Hematopoietic multipotent progenitor cell treated with erythropoietin and hydrocortisone succinate and interleukin-3 and kit ligand, for 15 days (in vitro differentiated cells): Measurements from ENCODE around the gene SLC30A2.

ENCODE experiments used
- DNase-seq: peaks from one replicate; pipeline ENCODE4 v3.0.0-alpha.2; 2015; ENCODE audit warnings: low spot score

SLC30A2 gene

DNA sequence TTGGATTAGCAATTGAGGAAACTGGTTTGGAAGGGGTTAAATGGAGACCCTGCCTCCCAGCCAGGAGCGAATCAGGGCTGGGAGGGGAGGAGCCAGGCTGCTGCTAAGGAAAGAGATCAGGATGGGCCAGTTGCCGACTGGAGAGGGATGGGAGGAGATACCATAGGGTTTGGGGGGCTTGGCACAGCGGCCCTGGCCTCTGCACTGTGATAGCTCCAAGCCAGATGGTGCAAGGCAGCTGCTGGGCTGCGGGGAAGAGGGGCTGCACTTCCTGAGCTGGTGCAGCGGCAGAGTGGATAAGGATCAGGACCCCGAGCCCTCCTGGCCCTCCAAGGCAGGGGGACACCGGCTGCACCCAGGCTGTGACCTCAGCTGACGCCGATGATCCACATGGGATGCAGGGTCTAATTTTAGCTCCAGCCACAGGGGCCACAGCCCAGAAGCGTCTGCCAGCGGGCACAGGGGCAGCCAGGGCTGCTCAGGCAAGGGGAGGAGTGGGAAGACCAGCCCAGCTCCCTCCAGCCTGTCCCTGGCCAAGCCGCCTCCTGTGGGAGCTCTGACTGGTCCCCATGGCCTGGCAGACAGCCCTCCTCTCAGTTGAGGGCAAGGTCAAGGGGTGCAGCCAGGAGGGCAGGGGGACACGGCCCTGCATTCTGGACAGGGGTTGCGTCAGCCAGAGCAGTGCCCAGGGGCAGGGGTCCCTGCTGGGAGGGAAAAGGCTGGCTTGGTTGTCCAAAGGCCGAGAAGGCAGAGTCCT, 24.1 kb downstream of the SLC30A2 start, which contains the start of gene EXTL1:
TSS of gene EXTL1 (plus strand) at position 129 of the 757 bp plus-strand sequence. CDS start 872 bp downstream, outside the sequence.
- no peak for DNase-seq

DNA sequence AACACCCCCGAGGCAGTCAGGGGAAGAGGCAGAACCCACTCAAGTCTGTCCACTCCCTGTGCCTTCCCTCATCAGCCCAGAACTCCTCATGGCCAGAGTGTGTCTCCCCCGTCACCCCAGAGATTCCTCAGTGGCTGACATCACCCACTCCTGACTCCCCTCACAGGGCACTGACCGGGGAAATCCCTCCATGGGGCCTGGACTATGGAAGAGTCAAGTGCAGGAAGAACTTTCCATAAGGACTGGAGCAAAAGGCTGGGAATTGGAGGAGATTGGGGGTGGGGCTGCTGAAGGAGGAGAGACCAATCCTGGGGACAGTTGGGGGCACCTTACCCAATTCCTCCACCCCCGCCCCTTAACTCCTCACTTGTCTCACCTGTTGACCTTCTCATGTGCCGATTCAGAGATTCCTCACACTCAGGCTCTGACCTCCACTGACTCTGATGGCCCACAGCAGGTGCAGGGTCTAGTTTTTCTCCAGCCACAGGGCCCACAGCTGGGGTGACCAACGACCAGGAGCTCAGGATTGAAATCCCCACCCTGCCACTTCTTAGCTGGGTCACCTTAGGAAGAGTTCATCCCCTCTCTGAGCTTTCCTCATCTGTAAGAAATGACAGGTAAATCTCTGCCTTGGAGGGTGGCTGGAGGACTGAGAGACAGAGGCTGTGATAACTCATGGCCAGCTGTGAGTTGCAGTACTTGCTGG, 24.8 kb downstream of the SLC30A2 start:
- DNase-seq = no peak

DNA sequence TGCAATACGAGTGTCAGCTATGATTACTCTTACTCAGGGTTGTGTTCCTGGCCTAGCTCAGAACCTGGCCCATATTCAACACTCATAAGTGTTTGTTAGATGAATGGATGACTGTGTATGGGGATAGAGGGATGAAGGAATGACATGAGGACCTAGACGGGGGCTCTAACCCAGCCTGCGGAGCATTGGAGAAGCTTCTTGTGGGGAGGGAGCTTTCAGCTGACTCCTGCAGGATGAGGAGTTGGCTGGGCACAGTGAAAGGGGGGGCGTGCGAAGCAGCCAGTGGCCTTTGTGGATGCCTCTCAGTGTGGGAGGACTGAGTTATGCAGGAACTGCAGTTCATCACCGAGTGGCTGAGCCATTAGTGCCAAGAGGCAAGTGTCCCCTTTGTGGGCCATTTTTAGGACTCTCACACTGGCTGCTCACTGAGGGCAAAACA, 25.6 kb downstream of the SLC30A2 start:
- no peak for DNase-seq

DNA sequence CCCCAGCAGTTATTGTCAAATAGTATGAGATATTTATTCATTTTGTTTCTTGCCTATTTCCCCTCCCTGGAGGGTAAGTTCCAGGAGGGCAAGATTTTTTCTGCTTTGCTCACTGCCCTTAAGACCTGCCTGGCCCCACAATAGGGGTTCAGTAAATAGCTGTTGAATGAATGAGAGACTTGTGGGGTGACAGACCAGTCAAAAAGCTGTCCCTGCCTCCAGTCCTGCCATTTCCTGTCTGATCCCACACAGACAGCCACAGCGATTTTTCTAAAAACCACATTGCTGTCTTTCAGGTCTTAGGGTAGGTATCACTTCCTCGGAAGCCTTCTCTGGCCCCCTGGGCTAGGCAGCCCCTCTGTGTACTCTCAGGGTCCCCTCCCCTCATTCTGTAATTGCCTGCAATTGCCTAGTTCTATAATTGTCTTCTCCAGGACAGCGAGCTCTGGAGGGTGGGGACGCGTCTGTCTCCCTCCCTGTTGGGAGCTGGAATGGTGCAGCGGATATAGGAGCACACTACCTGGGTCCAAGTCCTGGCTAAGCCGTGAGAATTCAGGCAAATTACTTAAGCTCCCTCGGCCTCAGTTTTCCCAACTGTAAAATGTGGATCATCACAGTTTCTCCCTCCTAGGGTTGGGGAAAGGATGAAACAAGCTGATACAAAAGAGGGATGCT, 26.1 kb downstream of the SLC30A2 start:
- no peak for DNase-seq

DNA sequence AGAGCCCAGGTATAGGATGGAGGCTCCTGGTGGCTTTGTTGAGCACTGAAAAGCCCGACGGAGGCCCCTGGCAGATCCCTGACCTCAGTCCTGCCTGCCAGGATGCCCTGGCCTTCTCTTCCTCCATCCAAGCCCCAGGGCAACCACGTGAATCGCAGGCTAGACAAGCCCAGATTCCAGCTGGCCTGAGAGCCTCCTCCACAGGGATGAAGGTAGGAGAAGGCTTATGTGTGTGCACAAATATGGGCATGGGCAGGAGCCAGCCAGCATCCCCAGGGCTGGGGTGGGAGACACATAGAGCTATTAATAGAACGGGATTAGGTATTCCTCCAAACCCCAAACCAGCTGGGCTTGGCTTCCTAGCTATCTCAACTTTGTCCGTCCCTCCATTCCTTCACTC, 28.3 kb downstream of the SLC30A2 start:
- no peak for DNase-seq

DNA sequence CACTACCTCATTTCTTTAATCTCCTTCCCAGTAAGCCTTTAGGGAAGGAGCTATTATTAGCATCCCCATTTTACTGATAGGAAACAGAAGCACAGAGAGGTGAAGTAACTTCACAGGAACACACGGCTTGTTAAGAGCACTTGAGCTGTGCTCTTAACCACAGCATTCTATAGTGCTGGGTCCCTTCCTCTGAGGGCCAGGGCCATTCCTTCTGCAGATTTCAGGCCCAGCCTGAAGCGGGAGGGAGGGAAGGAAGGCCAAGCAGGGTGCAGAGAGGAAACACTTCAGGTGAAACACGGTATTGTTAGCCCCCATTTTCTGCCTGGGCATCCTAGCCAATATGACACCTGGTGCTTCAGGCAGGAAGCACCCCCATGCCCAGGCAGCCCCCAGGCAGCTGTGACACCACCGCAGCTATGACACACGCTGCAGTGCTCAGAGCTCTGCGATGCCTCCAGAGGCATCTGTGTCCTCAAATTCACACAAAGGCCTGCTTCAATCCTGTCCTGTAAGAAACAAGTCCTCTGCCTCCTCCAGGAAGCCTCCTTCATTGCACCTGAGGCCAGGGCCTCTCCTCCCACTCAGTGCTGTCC, 28.9 kb downstream of the SLC30A2 start:
- DNase-seq = no peak

DNA sequence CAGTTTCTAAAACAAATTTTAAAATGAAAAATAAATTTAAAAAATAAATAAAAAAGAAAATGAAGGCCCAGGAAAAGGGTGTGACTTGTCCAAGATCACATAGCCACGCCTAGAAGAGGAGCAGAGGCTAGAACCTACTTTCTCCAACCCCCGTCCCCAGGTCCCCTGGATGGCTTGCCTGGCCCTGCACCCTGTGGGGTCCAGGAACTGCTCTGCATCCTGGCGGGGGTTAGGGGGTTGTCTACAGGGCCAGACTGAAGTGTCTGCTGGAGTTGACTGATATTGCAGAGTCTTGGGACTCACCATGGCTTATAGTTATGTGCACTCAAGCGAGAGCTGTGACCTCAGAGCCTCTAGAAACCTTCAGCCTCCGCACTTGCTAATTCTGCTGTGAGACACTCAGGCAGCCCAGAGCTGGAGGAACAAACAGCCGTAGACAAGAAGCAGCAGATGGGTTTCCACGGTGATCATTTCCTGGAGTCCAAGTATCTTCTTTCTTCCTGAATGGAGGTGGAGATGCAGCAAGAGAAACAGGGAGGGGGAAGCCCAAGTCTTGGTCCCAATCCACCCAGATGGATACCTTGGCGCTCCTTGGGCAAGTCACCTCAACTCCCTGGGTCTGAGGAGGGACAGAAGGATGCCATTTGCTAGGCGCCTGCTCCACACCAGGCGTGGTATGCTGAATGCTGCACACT, 29.5 kb downstream of the SLC30A2 start:
- no peak for DNase-seq

DNA sequence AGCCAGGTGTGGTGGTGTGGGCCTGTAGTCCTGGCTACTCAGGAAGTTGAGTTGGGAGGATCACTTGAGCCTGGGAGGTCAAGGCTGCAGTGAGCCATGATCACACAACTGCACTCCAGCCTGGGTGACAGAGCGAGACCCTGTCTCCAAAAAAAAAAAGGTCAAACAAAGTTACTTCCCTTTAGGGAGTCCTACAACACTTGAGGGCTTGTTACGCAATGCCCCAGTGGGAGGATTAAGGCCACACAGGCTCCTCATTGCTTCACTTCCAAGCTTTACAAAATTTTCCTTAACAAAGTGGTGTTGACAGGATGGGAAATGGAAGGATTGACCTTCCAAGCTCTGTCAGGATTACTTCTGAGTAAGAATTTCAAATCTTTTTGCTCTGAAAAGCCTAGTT, 30.6 kb downstream of the SLC30A2 start:
- no peak for DNase-seq

DNA sequence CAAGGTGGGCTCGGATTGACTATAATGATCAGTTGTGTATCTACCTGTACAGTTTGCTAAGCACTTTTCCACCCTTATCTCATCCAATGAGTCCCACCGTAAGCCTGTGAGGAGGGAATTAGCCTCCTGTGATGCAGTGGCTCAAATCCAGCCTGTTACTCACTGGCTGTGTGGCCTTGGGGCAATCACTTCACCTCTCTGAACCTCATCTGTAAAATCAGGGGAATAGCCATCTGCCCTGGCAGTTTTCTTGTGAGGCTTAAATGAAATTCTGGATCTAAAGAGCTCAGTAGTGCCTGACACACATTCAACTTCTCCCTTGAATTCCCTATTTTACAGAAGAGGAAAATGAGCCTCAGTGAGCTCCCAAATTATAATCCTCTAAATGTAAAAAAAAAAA, 31.7 kb downstream of the SLC30A2 start:
- DNase-seq = no peak

DNA sequence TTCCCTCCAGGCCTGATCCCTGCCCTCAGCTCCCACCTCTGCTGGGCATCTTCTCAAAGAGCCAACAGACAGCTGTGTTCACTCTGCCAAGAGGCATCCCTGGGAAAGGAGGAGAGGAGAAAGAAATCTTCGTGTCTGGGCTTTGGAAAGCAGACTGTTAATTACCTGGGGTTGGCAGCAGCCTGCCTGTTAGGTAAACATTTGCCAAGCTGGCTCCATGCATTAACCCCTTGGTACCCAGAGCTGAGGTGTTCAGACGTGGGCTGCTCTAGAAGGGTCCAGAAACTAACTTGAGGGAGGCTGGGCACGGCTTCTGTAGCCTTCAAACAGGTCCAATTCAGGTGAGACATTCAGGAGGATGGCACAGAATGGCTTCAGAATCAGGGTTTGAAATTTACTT, 33.1 kb downstream of the SLC30A2 start:
- DNase-seq = no peak

DNA sequence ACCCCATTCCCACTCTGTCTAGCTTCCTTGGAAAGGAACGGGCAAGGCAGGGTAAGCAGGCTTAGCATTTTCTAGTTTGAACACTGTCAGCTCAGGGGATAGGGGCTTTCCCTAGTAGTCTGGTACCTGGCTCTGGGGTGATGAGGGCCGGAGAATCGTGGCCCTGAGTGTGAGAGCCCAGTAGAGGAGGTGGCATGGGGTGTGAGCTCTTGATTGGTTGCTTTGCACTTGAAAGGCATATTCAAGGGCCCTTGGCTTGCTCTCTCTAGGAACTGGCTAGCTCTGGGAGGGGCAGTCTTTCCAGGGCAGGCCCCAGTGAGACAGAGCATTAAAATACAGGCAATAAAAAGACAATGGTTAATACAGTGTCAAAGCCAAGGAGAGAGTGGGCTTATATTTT, 35.1 kb downstream of the SLC30A2 start:
- no peak for DNase-seq

DNA sequence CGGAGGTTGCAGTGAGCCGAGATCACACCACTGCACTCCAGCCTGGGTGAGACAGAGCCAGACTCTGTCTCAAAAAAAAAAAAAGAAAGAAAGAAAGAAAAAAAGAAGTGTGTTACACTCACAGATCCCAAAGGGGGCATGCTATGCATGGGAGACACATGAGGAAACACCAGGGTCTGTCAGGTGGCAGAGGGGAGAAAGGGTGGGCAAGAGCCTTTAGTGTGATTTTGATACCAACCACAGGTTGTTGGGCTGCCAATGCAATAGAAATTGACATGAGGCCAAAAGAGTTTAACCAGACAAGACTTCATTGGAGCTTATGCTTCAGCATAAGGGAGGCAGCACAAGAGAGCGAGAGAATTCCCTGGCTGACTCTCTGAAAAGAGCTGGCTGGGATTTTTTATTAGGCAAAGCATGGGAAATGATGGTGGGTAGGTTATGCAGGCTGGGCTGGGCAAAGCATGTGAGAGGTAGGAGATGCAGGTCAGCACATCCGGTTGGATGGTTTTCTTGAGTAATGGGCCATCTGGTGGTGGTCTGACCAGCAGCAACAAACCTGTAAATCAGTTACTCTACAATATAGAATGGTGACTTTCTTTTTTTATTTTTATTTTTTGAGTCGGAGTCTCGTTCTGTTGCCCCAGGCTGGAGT, 36.0 kb downstream of the SLC30A2 start:
- DNase-seq = no peak

DNA sequence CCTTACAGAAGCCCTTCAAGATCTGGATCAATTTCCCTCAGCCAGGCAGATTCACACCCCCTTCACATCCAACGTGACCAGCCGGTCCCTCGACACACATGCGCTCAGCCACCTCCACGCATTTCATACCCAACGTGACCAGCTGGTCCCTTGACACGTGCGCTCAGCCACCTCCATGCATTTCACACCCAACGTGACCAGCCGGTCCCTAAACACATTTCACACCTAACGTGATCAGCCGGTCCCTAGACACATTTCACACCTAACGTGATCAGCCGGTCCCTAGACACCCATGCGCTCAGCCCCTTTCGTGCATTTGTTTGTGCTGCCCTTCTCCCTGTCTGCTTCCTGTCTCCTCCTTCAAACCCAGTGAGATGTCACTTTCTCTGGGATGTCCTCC, 39.2 kb downstream of the SLC30A2 start:
- DNase-seq = no peak

DNA sequence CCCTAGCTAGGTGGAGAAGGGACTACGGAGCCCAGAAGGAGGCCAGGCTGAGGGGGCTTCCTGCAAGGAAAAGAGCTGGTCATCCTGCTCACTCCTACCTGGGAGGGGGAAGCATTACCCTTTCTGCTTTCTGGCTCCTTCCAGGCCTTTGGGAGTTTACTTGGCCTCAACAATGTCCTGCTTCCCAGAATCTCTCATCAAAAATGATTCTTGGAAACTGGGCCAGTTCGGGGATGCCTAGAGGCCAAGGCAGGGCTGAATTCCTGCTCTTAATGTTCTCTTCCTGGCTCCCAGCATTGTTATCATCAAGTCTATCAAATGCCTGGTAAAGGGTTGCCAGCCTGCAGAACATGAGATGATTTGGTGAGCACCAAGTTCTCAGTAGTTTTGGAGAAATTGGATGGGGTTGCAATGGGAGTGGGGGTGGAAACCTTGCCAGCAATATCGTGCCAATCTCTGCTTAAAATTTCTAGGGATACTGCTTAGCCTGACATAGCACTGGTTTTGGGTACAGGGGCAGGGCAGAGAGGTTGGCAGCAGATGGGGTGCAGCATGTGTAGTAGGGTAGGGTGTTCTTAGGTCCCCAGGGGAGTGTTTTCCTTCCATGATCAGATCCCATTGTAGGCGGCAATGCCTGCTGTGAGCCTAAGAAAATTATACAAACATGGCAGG, 40.3 kb downstream of the SLC30A2 start:
- no peak for DNase-seq

DNA sequence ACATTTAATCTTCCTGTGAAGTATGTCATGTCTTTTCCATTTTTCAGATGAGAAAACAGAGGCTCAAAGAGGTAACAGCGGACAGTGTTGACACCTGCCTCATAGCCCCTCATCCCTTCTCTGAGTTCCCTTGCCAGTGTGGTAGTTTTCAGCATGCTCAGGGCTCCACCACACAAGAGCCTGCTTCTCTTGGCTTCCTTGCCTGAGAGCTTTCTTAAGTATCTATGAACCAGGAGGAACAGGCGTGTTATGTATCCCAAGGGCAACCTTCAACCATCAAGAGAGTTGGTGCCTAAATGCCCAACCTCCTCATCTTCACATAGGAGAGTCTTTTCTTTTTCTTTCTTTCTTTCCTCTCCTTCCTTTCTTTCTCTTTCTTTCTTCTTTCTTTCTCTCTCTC, 42.2 kb downstream of the SLC30A2 start:
- DNase-seq = no peak

DNA sequence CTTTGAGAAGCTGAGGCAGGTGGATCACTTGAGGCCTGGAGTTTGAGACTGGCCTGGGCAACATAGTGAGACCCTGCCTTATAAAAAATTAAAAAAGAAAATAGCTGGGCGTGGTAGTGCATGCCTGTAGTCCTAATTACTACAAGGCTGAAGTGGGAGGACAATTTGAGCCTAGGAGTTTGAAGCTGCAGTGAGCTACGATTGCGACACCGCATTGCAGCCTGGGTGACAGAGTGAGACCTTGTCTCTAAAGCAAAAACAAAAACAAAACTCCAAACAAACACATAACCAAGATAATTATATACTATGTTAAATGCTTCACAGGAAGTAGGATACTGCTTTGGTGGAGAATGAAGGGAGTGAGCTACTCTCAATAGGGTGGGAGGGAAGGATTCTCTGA, 42.7 kb downstream of the SLC30A2 start:
- DNase-seq = no peak

DNA sequence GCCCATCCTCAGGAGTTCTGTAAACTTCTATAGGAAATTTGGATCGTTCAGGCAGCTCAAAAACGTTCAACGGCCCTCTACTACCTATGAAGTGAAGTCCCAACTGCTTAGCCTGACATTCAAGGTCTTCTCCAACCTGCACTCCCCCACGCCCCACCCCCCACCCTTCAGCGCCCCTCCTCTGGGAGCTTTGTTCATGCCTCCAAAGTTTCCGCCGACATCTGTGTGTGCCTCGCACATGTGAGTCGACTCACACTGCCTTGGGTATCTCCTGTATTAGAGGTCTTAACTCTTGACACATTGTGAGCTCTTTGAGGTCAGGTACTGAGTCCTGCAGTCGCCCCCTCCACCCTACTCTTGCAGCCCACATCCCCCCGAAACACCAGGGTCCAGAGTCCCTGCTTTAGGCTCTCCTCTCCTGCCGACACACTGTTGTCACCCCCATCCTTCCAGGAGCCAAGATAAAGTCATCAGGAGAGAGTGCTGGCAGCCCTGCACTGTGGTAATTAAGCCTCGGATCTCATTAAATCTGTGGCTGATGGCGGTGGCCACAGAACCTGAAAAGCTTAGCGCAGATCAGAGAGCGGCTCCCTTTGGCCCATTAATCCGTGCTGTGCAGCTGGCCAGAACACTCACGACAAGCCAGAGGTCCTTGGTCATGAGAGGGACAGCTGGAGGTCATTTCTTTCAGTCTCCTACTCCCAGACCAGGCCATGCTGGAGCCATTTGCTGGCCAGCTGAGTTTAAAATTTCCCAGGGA, 46.7 kb downstream of the SLC30A2 start:
- DNase-seq = no peak

DNA sequence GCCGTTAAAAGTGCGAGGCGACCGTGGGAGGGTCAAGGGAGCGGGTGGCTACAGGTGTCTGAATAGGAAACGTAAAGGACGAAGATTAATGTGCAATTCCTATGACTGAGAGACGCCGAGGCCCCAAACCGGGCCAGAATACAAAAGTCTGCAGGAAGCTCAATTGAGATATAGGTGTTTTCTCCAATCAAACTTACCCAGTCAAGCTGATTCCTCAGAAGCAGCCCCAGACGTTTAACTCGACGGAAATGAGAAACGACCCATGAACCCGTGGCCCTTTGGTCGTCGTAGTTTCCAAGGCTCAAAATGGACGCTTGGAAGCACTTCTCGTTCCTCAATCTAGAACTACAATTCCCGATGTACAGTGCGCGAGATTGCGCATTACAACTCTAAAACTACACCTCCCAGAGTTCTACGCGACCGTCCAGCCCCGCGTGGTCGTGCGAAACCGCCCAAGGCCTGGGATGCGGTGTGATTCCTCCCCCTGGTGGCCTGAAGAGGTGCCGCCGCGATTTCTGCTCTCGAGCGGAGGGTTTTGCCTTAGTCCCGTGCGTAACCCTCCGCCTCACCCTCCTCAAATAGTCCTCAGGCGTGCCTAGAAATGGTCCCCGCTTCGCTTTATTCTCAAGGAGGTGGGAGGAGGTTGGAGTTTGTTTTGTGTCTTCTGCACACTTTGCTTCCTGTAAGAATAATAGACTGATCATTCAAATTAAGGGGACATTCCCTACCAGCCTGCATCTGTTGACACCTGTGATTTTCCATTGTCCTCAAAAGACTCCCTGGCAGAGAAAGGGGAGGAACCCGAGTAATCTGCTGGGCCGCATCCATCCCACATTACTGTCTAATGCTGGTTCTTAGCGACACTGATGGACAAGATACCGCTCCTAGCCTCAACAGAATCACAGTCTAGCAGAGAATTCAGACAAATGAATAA, 47.8 kb downstream of the SLC30A2 start, which contains the start of gene PAFAH2:
TSS of gene PAFAH2 (minus strand) at position 236 of the 934 bp plus-strand sequence. CDS start 7,247 bp downstream, outside the sequence.
- peak; percentile 100 for DNase-seq
